GM04503 (cell line): ENCODE results near the gene CLEC2L.
A peak's percentile ranks its signal among the peaks of the same experiment; 100 is the strongest.
"Not testable (repeated sequence)": the region's sequence is repeated elsewhere in the genome, so short reads cannot be mapped to it uniquely, and the experiment has no call there.

Source experiments
- DNase-seq: peaks from one replicate; pipeline ENCODE4 v3.0.0-alpha.2; 2012; ENCODE audit warnings: low read depth

The CLEC2L gene

GRCh38 chr7:139523968-139524815 is 707 bp downstream of the CLEC2L start:
- DNase-seq: no peak

- DNase-seq: no peak
These were observed 1.8 kb downstream of the CLEC2L start for GRCh38 chr7:139525239-139525638.

- no peak for DNase-seq
These were observed 2.3 kb downstream of the CLEC2L start for GRCh38 chr7:139525750-139526149.

GRCh38 chr7:139526578-139527544 is 3.4 kb downstream of the CLEC2L start:
- peak; percentile 65 for DNase-seq

- DNase-seq: no peak
These were observed 7.6 kb downstream of the CLEC2L start for GRCh38 chr7:139531094-139531493.

- no peak for DNase-seq
These were observed 9.2 kb downstream of the CLEC2L start for GRCh38 chr7:139532636-139533155.

- DNase-seq: no peak
These were observed 10.6 kb downstream of the CLEC2L start for GRCh38 chr7:139534096-139534495.

DNA sequence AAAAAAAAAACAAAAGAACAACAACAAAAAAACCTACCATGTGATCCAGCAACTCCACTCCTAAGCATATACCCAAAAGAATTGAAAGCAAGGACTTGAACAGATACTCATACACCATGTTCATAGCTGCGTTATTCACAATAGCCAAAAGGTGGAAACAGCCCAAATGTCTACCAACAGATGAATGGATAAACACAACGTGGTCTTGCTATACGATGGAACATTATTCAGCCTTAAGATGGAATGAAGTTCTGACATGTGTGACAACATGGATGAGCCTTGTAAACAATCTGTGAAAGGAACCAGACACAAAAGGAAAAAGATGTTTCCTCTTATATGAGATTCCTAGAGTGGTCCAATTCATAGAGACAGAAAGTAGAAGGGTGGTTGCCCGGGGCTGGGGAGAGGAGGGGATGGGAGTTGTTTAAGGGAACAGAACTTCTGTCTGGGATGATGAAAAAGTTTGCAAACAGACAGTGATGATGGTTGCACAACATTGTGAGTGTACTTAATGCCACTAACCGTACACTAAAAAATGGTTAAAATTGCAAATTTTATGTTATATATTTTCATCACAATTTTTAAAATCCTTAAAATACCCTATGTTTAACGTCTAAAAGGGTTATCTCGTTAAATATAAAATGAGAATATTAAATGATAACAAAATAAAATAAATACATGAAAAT is 11.6 kb downstream of the CLEC2L start:
- no peak for DNase-seq

DNA sequence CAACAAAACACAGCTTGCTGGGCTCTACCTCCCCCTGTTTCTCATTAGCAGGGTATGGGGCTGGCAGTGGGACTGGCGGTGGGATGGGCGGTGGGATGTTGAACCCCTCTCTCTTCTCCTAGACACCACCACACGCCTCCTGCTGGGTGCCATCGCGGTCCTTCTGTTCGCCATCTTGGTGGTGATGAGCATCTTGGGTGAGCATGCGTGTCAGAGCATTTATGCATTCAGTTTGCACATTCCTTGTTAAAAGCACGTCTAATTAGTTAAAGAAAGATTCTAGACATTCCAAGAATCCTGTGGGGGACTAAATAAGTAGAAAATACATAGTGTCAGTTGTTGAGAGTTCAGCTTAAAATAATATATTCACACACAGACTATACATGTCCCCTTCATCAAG is 12.7 kb downstream of the CLEC2L start:
- DNase-seq: no peak

DNA sequence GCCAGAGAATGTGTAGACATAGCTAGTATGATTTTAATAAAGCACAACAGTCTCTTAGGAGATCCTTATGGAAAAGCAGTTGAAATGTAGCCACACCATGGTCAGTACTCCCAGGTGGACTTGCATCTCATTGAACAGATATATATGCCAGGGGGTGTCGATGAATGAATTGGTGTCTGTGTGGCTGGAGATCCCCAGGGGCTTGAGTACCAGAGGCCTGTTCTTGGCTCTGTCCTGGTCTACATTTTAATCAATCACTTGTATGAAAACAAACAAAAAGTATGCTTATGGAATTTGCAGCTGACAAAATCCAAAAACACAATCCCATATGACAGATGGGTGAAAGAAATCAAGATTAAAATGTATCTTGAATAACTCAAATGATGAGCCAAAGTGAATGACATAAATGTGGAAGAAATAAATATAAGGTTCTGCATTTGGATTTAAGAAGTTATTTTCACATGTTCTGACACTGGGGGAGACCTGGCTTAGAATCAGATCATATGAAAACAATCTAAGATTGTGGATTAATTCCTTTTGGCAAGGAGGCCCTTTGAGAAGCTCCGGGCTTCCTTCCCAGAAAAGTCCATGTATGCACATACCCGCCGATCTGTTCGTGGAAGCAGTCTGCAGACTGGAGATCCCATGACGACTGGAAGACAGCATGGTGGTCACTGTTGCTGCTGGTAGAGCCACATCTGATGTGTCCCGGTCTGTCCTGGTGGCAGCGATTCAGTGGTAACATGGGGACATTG is 15.6 kb downstream of the CLEC2L start:
- no peak for DNase-seq

- no peak for DNase-seq
These were observed 16.7 kb downstream of the CLEC2L start for GRCh38 chr7:139540203-139540602.

DNA sequence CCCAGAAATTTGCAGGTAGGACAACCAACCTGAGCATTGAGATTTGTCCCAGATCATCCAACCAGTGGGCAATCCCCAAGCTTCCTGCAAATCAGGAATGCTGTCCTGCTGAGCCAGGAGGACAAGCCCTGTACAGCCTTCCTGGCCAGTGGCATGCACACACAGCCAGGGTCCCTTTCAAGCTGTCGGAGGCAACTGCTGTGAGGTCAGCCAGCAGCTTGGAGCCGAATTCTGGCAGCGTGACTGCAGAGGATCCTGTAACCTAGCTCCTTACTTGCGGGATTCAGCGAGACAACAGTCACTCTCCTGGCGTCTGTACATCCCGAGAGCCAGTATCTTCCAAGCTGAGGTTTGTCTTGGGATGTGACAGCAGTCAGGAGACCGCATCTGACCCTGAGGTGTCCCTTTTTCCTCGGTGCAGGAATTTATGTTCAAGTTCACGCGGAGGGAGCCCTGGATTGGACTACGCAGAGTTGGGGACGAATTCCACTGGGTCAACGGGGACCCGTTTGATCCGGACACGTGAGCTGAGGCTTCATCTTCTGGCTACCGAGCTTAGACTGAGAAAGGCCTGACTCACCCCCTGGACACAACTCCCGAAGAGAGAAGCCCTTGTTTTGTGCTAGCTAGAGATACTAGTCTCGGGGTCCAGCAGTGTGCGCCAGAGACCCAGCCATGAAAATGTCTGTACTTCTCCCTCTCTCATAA is 18.3 kb downstream of the CLEC2L start:
- no peak for DNase-seq

DNA sequence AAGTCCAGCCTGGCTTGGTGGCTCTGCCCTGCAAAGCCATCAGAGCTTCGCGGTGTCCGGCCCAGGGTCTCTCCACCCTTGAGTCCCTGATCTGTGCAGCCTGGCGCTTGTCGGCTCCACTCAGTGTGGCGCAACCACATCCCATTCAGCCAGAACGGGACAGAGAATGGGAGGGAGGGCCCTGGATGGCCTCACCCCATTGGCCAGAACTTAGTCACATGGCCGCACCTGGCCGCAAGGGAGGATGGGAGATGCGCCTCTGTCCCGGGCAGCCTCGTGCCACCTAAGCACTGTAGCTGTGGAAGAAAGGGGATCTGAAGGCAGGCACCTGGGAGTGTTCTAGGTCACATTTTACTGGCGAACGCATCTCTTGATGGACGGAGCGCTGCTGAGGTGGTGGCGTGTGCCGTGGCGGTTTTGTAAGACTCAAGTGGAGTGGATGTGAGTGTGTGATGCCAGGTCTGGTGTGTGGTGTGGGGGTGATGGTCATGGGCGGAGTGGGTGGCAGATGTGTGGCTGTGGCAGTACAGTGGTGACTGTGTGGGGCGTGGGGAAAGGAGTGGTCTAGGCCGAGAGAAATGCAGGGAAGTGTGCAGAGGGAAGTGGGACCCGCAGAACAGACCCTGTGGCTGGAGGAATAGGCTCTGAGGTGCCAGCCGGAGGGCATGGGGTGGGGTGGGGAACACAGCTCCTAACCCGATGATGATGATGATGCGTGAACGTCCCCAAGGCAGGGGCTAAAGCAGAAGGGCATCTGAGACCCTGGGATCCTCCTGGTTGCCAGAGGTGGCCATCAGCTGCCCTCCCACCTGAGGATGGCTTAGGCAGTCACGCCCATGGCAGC is 19.0 kb downstream of the CLEC2L start:
- DNase-seq: no peak

DNA sequence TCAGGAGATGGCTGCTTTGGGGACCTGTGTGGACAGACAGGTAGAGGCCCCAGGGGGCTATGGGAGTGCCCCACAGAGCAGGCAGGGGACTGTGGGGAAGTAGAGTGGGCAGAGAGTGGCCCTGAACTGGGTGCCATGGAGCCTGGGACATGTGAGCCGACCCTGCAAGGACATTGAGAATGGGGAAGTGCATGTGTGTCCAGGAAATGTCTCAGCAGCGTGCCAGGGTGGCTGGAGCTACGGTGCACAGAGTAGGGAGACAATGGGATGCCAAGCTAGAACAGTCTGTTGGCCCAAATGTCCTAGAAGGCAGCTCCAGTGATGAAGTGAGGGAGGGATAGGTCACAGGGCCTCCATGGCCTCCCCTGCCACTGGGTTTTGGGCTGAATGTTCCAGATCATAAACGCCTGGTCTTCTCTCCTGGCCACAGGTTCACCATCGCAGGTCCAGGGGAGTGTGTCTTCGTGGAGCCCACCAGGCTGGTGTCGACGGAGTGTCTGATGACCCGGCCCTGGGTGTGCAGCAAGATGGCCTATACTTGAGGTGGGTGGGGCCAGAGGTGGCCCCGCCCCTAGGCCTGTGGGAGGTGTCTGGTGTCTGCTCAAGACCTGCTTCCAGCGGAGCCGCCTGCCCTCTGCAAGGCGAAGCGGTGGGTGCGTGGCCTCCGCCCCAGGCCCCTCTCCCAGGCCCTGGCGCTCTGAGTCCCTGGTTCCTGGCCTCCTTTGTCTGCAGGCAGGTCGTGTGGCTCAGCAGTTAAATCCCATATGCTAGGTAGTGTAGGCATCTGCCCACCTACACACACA is 20.5 kb downstream of the CLEC2L start:
- no peak for DNase-seq

DNA sequence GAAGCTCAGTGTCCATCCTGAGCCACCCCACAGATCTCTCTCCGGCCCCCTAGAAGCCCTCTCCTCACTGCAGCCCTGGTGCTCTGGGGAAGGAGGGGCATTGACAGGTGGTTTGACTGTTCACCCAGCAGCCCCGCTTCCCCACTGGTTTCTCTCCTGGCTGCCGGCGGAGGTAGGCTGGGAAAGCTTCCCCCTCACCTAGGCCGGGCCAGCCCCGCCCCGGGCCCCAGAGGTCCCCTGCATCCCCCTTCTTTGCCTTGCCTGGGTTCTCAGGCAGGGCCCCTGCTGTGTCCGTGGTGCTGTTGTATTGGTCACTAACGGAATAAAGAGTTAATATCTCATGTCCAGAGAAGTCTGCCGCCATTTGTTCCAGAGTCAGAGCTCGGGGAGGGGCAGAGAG is 21.2 kb downstream of the CLEC2L start:
- DNase-seq: no peak

DNA sequence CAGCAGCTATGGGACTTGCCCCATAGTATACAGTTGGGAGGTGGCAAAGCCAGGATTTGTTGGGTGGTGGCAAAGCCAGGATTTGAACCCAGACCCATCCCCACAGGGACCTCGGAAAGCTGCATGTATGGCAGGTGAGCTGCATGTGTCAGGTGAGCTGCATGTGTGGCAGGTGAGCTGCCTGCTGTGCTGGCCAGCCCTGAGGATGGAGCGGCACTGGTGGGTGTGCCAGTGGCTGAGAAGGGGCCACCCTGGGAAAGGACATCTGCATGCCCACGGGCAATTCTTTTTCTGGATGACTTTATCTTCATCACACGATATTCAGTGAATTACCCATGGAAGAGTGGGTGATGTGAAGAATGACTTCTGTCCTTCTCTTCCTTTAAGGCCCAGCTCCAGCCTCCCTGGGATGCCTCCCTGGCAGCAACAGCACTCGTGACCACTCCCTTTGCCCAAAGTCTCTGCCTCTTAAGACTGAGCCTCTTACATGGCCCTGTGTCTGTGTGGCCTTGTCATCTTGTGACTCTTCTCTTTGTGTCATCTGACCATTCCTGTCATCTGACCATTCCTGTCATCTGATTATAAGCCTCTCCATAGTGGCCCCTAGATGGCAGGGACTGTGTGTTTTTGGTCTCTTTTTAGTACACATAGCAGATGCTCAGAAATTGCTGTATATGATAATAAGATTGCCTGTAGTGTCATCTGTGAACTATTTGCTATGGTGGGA is 25.0 kb downstream of the CLEC2L start:
- no peak for DNase-seq

DNA sequence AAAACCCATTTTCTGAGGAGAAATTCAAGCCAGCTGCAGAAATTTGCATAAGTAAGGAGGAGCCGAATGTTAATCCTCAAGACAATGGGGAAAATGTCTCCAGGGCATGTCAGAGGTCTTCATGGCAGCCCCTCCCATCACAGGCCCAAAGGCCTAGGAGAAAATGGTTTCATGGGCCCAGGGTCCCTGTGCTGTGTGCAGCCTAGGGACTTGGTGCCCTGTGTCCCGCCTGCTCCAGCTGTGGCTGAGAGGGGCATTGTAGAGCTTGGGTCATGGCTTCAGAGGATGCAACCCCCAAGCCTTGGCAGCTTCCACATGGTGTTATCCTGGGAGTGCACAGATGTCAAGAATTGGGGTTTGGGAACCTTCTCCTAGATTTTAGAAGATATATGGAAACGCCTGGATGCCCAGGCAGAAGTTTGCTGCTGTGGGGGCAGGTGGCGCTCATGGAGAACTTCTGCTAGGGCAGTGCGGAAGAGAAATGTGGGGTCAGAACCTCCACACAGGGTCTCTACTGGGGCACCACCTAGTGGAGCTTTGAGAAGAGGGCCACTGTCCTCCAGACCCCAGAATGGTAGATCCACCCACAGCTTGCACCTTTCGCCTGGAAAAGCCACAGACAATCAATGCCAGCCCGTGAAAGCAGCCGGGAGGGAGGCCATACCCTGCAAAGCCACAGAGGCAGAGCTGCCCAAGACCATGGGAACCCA is 30.7 kb downstream of the CLEC2L start:
- not testable (repeated sequence) for DNase-seq
